ENCODE data around the gene CHIC2. TPM values are rescaled to one million over a fixed set of nuclear protein-coding genes. Genes with fewer than 3 reads are reported as not detected.

Gene CHIC2
- total RNA-seq, 1 donor from 2014 or later = 28.9 TPM

- Histone ChIP-seq H3K27me3 (ENCODE audit: control insufficient read depth, insufficient read depth, low read length) (no peaks in the 10 kb centered on the region), H3K4me3 (ENCODE audit: low read depth, low read length) (no peak overlapping the region), H3K36me3 (ENCODE audit: control insufficient read depth, insufficient read depth, low read length) (no peaks in the 10 kb centered on the region)
- TF ChIP-seq, protein P1, sequence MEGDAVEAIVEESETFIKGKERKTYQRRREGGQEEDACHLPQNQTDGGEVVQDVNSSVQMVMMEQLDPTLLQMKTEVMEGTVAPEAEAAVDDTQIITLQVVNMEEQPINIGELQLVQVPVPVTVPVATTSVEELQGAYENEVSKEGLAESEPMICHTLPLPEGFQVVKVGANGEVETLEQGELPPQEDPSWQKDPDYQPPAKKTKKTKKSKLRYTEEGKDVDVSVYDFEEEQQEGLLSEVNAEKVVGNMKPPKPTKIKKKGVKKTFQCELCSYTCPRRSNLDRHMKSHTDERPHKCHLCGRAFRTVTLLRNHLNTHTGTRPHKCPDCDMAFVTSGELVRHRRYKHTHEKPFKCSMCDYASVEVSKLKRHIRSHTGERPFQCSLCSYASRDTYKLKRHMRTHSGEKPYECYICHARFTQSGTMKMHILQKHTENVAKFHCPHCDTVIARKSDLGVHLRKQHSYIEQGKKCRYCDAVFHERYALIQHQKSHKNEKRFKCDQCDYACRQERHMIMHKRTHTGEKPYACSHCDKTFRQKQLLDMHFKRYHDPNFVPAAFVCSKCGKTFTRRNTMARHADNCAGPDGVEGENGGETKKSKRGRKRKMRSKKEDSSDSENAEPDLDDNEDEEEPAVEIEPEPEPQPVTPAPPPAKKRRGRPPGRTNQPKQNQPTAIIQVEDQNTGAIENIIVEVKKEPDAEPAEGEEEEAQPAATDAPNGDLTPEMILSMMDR (IDR thresholded peaks at IDR 0.05; ENCODE audit: insufficient read depth, low read length, poor library complexity, severe bottlenecking) = no peak
- DNase-seq (ENCODE audit: low read depth) = no peak
These were observed 10.0 kb upstream of the CHIC2 start for GRCh38 chr4:54074381-54074780.

- no peak for DNase-seq (ENCODE audit: low read depth)
- TF ChIP-seq, protein P1 (IDR thresholded peaks at IDR 0.05; ENCODE audit: insufficient read depth, low read length, poor library complexity, severe bottlenecking) = no peak
- no peak overlapping the region for H3K4me3 ChIP-seq (ENCODE audit: low read depth, low read length)
- no peaks in the 10 kb centered on the region for H3K27me3 ChIP-seq (ENCODE audit: control insufficient read depth, insufficient read depth, low read length)
- H3K36me3 ChIP-seq (ENCODE audit: control insufficient read depth, insufficient read depth, low read length) = no peaks in the 10 kb centered on the region
These were observed 9.0 kb upstream of the CHIC2 start for GRCh38 chr4:54073271-54073880.

DNA sequence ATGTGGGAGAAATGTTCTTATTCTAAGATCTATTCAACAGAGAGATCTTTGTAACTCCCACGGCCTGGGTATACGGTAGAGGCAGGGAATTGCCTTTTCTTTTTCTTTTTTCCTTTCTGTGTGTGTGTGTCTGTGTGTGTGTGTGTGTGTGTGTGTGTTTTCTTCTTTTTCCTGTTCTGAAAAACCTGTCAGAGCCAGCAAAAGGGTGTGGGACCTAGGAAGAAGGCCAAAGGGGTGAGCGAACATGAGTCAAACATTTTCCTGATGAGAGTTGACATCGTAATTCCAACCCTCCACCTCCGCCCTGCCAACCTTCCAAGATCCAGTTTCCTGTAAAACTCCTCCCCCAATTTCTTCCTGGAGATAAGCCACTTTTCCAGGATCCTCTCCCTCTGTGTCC, 2.8 kb upstream of the CHIC2 start:
- Histone ChIP-seq H3K36me3 (ENCODE audit: control insufficient read depth, insufficient read depth, low read length) (no peaks in the 10 kb centered on the region), H3K27me3 (ENCODE audit: control insufficient read depth, insufficient read depth, low read length) (no peaks in the 10 kb centered on the region), H3K4me3 (ENCODE audit: low read depth, low read length) (no peak overlapping the region)
- DNase-seq (ENCODE audit: low read depth) = peak; percentile 41
- TF ChIP-seq, protein P1 (IDR thresholded peaks at IDR 0.05; ENCODE audit: insufficient read depth, low read length, poor library complexity, severe bottlenecking) = no peak

GRCh38 chr4:54066718-54067129, 2.3 kb upstream of the CHIC2 start:
- TF ChIP-seq, protein P1 (IDR thresholded peaks at IDR 0.05; ENCODE audit: insufficient read depth, low read length, poor library complexity, severe bottlenecking) = no peak

GRCh38 chr4:54066088-54066415, 1.6 kb upstream of the CHIC2 start:
- TF ChIP-seq, protein P1 (IDR thresholded peaks at IDR 0.05; ENCODE audit: insufficient read depth, low read length, poor library complexity, severe bottlenecking) = no peak
- H3K36me3 ChIP-seq (ENCODE audit: control insufficient read depth, insufficient read depth, low read length) = no peaks in the 10 kb centered on the region
- DNase-seq (ENCODE audit: low read depth) = no peak
- H3K27me3 ChIP-seq (ENCODE audit: control insufficient read depth, insufficient read depth, low read length) = no peaks in the 10 kb centered on the region
- H3K4me3 ChIP-seq (ENCODE audit: low read depth, low read length) = no peak overlapping the region

More at GRCh38 chr4:54066718-54067129, 2.3 kb upstream of the CHIC2 start:
- Histone ChIP-seq H3K4me3 (ENCODE audit: low read depth, low read length) (no peak overlapping the region), H3K27me3 (ENCODE audit: control insufficient read depth, insufficient read depth, low read length) (no peaks in the 10 kb centered on the region), H3K36me3 (ENCODE audit: control insufficient read depth, insufficient read depth, low read length) (no peaks in the 10 kb centered on the region)
- DNase-seq (ENCODE audit: low read depth) = no peak

Data from kidney epithelial cell (primary cell).